Measurements from ENCODE around the gene SUPV3L1. TPM values are rescaled to one million over a fixed set of nuclear protein-coding genes. Genes with fewer than 3 reads are reported as not detected.

Gene SUPV3L1
- total RNA-seq, 1 donor from 2014 or later = 41.2 TPM

- Histone ChIP-seq H3K4me3 (ENCODE audit: low read depth, low read length) (peak overlapping the region; percentile 69), H3K36me3 (ENCODE audit: control insufficient read depth, insufficient read depth, low read length) (no peaks in the 10 kb centered on the region), H3K27me3 (ENCODE audit: control insufficient read depth, insufficient read depth, low read length) (no peaks in the 10 kb centered on the region)
- no peak for TF ChIP-seq CTCF (IDR thresholded peaks at IDR 0.05; ENCODE audit: insufficient read depth, low read length, poor library complexity, severe bottlenecking)
- no peak for DNase-seq (ENCODE audit: low read depth)
These were observed 40.5 kb downstream of the SUPV3L1 start for GRCh38 chr10:69220507-69220906.

- DNase-seq (ENCODE audit: low read depth) = peak; percentile 93
- H3K27me3 ChIP-seq (ENCODE audit: control insufficient read depth, insufficient read depth, low read length) = no peaks in the 10 kb centered on the region
- peak overlapping the region; percentile 69 for H3K4me3 ChIP-seq (ENCODE audit: low read depth, low read length)
- H3K36me3 ChIP-seq (ENCODE audit: control insufficient read depth, insufficient read depth, low read length) = peaks cover 3% of the 10 kb centered on the region
- TF ChIP-seq CTCF (IDR thresholded peaks at IDR 0.05; ENCODE audit: insufficient read depth, low read length, poor library complexity, severe bottlenecking) = peak; percentile 74
These were observed 42.4 kb downstream of the SUPV3L1 start for GRCh38 chr10:69222157-69223027.

GRCh38 chr10:69223028-69223342 is 43.0 kb downstream of the SUPV3L1 start:
- no peak for TF ChIP-seq CTCF (IDR thresholded peaks at IDR 0.05; ENCODE audit: insufficient read depth, low read length, poor library complexity, severe bottlenecking)
- Histone ChIP-seq H3K4me3 (ENCODE audit: low read depth, low read length) (peak overlapping the region; percentile 23), H3K27me3 (ENCODE audit: control insufficient read depth, insufficient read depth, low read length) (no peaks in the 10 kb centered on the region), H3K36me3 (ENCODE audit: control insufficient read depth, insufficient read depth, low read length) (peaks cover 4% of the 10 kb centered on the region)
- no peak for DNase-seq (ENCODE audit: low read depth)

- H3K27me3 ChIP-seq (ENCODE audit: control insufficient read depth, insufficient read depth, low read length) = no peaks in the 10 kb centered on the region
- H3K4me3 ChIP-seq (ENCODE audit: low read depth, low read length) = no peak overlapping the region
- no peak for DNase-seq (ENCODE audit: low read depth)
- TF ChIP-seq CTCF (IDR thresholded peaks at IDR 0.05; ENCODE audit: insufficient read depth, low read length, poor library complexity, severe bottlenecking) = no peak
- H3K36me3 ChIP-seq (ENCODE audit: control insufficient read depth, insufficient read depth, low read length) = peaks cover 7% of the 10 kb centered on the region
These were observed 45.0 kb downstream of the SUPV3L1 start for GRCh38 chr10:69224862-69225657.

GRCh38 chr10:69225681-69226080 is 45.6 kb downstream of the SUPV3L1 start:
- DNase-seq (ENCODE audit: low read depth) = no peak
- Histone ChIP-seq H3K36me3 (ENCODE audit: control insufficient read depth, insufficient read depth, low read length) (peaks cover 7% of the 10 kb centered on the region), H3K4me3 (ENCODE audit: low read depth, low read length) (no peak overlapping the region), H3K27me3 (ENCODE audit: control insufficient read depth, insufficient read depth, low read length) (no peaks in the 10 kb centered on the region)
- TF ChIP-seq CTCF (IDR thresholded peaks at IDR 0.05; ENCODE audit: insufficient read depth, low read length, poor library complexity, severe bottlenecking) = no peak
